ENCODE data around the gene SCT.

Gene SCT

DNA sequence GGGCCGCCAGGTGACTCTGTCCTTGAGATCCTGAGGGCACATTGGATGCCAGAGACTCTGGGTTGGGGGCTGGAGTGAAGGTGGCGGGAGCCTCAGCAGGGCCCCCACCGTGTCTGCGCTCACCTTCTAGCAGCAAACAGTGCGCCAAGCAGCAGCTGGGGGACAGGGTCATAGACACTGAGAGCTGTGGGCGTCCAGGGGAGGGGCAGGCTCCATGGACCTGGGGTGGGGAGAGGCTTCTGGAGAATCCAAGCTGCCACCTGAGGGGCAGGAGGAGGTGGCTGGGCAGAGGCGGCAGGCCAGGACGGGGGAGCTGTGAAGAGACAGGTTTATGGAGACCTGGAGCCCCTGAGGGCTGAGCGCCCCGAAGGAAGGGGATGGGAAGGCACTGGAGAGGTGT lies 42.7 kb downstream of the SCT start:
- H3K4me3 ChIP-seq (ENCODE audit: low read depth, low read length), result no peak overlapping the region
- TF ChIP-seq, protein P1, sequence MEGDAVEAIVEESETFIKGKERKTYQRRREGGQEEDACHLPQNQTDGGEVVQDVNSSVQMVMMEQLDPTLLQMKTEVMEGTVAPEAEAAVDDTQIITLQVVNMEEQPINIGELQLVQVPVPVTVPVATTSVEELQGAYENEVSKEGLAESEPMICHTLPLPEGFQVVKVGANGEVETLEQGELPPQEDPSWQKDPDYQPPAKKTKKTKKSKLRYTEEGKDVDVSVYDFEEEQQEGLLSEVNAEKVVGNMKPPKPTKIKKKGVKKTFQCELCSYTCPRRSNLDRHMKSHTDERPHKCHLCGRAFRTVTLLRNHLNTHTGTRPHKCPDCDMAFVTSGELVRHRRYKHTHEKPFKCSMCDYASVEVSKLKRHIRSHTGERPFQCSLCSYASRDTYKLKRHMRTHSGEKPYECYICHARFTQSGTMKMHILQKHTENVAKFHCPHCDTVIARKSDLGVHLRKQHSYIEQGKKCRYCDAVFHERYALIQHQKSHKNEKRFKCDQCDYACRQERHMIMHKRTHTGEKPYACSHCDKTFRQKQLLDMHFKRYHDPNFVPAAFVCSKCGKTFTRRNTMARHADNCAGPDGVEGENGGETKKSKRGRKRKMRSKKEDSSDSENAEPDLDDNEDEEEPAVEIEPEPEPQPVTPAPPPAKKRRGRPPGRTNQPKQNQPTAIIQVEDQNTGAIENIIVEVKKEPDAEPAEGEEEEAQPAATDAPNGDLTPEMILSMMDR (conservative IDR thresholded peaks at IDR 0.05; ENCODE audit: low read depth, low read length), result no peak
- no peak for DNase-seq (ENCODE audit: low read depth)

DNA sequence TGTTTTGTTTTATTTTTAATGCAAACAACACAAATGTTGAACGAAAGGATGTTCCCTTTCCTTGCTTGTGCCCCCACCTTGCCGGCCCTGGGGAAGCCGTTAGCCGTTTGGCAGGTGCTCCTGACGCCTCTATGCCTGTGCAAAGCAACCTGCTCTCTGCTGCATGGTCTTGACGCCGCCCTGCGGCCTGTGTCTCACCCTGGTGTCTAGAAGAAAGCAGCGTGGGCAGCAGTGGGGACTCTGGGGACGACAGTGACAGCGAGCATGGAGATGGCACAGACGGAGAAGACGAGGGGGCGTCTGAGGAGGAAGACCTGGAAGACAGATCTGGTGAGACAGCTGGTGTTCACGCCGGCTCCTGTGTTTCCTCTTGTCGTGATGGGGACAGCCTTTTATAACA lies 45.2 kb downstream of the SCT start:
- TF ChIP-seq, protein P1 (conservative IDR thresholded peaks at IDR 0.05; ENCODE audit: low read depth, low read length), result no peak
- no peak overlapping the region for H3K4me3 ChIP-seq (ENCODE audit: low read depth, low read length)
- DNase-seq (ENCODE audit: low read depth), result no peak

DNA sequence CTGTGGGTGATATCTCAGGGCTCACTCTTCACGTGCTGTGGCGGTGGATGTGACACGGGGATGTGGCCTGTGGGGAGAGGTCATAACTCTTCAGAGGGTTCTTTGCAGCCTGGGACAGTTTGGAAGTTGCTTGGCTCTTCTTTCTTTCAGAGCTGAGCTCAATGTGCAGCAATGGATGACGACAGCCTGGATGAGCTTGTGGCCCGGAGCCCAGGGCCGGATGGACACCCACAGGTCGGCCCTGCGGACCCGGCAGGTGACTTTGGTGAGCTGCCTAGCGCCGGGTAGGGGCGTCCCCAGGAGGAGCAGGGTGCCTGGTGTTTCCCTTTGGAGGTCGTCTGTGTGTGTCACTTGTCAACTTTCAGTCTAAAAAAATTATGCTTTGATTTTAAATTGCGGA lies 45.6 kb downstream of the SCT start:
- TF ChIP-seq, protein P1 (conservative IDR thresholded peaks at IDR 0.05; ENCODE audit: low read depth, low read length), result no peak
- no peak overlapping the region for H3K4me3 ChIP-seq (ENCODE audit: low read depth, low read length)
- no peak for DNase-seq (ENCODE audit: low read depth)

DNA sequence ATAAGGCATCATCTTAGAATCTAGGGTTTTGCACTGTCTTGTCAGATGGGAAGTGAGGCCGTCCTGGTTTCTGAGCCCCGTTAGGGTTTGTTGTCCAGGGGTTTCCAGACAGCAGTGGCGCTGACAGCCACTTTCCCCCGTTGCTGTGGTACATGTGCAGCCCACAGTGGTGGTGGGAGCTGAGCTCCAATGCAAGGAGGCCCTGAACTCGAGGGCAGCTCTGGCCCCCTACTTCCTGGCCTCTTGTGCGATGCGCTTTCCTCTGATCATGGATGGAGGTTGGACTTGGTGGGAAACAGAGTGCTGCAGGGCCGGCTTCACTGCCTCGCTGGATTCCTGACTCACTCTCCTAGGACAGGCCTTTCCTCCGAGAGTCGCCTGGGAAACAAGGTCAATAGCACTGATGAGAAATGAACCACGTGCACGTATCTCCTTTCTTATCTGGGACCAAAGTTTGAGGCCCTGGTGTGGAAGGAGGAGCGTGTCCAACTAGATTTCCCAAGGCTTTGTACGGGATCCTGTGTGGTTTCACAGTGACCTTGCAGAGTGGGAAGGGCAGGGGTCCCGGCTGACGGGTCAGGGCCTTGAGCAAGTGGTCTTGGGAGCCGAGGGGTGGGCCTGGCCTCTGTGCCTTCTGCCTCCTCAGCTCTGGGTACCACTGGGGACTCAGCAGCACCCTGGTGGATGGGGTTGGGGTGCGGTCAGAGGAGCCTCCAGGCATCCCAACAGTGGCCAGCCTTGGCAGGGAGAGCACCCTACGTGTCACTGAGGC lies 47.0 kb downstream of the SCT start:
- H3K4me3 ChIP-seq (ENCODE audit: low read depth, low read length), result no peak overlapping the region
- peak; percentile 48 for DNase-seq (ENCODE audit: low read depth)
- TF ChIP-seq, protein P1 (conservative IDR thresholded peaks at IDR 0.05; ENCODE audit: low read depth, low read length), result no peak

DNA sequence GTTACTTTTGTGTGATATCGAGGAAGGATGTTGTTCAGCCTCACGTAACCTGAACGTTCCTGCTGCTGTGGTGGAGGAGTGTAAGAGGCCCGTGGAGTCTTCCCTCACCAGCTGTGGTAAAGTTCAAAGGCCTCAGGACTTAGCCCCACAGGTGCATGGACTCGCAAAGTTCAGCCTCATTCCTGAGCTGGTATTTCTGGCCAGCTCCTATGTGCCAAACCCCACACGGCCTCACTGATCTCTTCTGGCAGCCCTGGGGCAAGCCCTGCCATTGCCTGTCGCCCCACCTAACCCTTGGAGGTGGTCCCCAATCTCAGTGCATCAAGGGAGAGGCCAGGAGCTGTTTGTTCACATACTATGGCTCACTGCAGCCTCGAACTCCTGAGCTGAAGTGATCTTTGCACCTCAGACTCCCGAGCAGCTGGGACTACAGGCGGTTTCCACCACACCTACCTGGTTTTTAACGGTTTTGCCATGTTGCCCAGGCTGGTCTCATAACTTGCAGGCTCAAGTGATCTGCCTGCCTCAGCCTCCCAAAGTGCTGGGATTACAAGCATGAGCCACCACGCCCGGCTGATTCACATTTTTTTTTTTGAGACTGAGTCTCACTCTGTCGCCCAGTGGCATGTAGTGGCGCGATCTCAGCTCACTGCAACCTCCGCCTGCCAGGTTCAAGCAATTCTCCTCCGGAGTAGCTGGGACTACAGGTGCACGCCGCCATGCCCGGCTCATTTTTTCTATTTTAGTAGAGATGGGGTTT lies 48.5 kb downstream of the SCT start:
- TF ChIP-seq, protein P1 (conservative IDR thresholded peaks at IDR 0.05; ENCODE audit: low read depth, low read length), result no peak
- DNase-seq (ENCODE audit: low read depth), result no peak
- peak overlapping the region; percentile 93 for H3K4me3 ChIP-seq (ENCODE audit: low read depth, low read length)

DNA sequence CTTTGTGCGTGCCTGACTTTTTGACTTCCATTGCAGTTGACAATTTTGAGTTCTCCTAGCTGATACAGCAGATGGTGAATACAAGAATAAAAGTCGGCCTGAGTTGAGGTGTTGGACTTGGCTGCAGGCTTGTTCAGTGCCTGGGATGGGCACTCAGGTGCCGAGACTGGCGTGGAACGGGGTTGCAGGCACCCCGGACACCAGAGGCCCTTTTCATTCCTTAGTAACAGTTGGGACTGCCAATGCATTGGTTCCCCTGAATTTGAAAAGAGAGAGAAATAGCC lies 49.4 kb downstream of the SCT start:
- TF ChIP-seq, protein P1 (conservative IDR thresholded peaks at IDR 0.05; ENCODE audit: low read depth, low read length), result no peak
- DNase-seq (ENCODE audit: low read depth), result no peak
- peak overlapping the region; percentile 93 for H3K4me3 ChIP-seq (ENCODE audit: low read depth, low read length)
